Kidney (tissue), 14 donors: ENCODE data around the gene OR8B3. TPM values are rescaled to one million over a fixed set of nuclear protein-coding genes. Genes with fewer than 3 reads are reported as not detected.

Experiments used
- DNase-seq, 5 donors: peaks; one replicate each; pipeline ENCODE4 v3.0.0-alpha.2; 2013 to 2020
- FAIRE-seq: peaks from 2 replicates; lab custom pipeline; 2012; peaks lifted over from hg19 to GRCh38; lab: Jason Lieb, UNC
- H3K27ac ChIP-seq, 2 donors: one replicate each; pipeline ENCODE4 v1.7.0; 2013; ENCODE audit warnings: low read depth in 2 of 2, low read length in 2 of 2, inconsistent platforms in 1 of 2
- H3K27me3 ChIP-seq: one replicate; pipeline ENCODE4 v1.7.1; 2013; ENCODE audit warnings: low read length, inconsistent platforms; ENCODE audit not compliant: control insufficient read depth, insufficient read depth
- H3K36me3 ChIP-seq, 3 donors: one replicate each; pipeline versions ENCODE4 v1.7.0 to v1.7.1; 2013; ENCODE audit warnings: low read length in 3 of 3, control low read depth in 1 of 3, inconsistent platforms in 1 of 3; ENCODE audit not compliant: insufficient read depth in 3 of 3, control insufficient read depth in 2 of 3
- H3K4me1 ChIP-seq, 3 donors: one replicate each; pipeline versions ENCODE4 v1.7.0 to v1.7.1; 2013; ENCODE audit warnings: low read length in 3 of 3, inconsistent platforms in 1 of 3, low read depth in 1 of 3; ENCODE audit not compliant: control insufficient read depth in 2 of 3, insufficient read depth in 2 of 3
- H3K4me3 ChIP-seq, 3 donors: one replicate each; pipeline versions ENCODE4 v1.7.0 to v1.8.1; 2013; ENCODE audit warnings: low read length in 3 of 3, control low read depth in 1 of 3, inconsistent platforms in 1 of 3
- H3K9ac ChIP-seq, 3 donors: one replicate each; pipeline versions ENCODE4 v1.7.0 to v1.7.1; 2013; ENCODE audit warnings: low read length in 3 of 3, control low read depth in 1 of 3, inconsistent platforms in 1 of 3
- H3K9me3 ChIP-seq, 3 donors: one replicate each; pipeline versions ENCODE4 v1.7.0 to v1.7.1; 2013; ENCODE audit warnings: low read length in 3 of 3, control low read depth in 1 of 3, inconsistent platforms in 1 of 3; ENCODE audit not compliant: control insufficient read depth in 2 of 3, insufficient read depth in 1 of 3
- CTCF ChIP-seq: IDR thresholded peaks from 3 replicates; pipeline ENCODE4 v1.5.1; 2012; ENCODE audit warnings: mild to moderate bottlenecking, moderate library complexity, borderline replicate concordance; ENCODE audit not compliant: insufficient read depth; ENCODE audit errors: extremely low read depth
- intact Hi-C: fragments of 100-400 bp; cut with DNase I; formaldehyde crosslinking; loops from one replicate; pipeline ENCODE4 v1.11.1; 2022
- polyA plus RNA-seq: library from polyadenylated mRNA; stranded (reverse); fragments of 350-450 nt; fragmentation: Illumina TruSeq; extraction: RNeasy Lipid Tissue Mini Kit (QIAGEN cat#74804); gene quantifications from one replicate; pipeline ENCODE4 v1.2.3, GENCODE V29; 2014; ENCODE audit warnings: low read depth, low replicate concordance; ENCODE audit not compliant: insufficient read depth
- total RNA-seq: library from RNA; stranded (reverse); fragmentation: NEBNext Ultra II Directional; extraction: Animal tissue kit (Norgen Biotek cat#: 25700); gene quantifications from one replicate; pipeline ENCODE4 v1.2.1, GENCODE V29; 2021
- donor health status: control.
- donor health status: control.
- donor health status: control.
- donor health status: control.
- donor health status: control.
- donor health status: DM: yes; HTN: yes; CAD: no.
- donor health status: Normal renal cell carcinoma (clear cell type).

Gene OR8B3
- total and polyA plus RNA-seq, 2 donors from 2014 or later: not detected

DNA sequence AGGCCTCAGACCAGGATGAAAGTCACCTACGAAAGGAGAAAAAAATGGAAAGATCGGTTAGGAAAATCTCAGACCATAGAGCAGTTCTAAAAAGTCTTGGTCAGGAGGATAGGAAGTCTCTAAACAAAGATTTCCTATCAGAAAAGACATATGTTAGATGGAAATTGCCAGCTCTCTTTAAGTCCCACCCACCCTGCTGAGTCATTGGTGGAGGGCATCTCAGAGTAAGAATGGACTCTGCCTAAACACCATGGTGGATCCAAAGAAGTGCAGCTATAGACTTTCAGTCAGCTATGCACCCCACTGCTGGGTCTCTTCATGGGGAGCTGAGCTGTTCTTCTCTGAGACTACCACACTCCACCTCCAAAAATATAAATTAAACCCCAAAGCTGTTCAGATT, 18.2 kb downstream of the OR8B3 start:
- no peak overlapping the region for H3K9ac ChIP-seq
- no peaks in the 10 kb centered on the region for H3K27me3 ChIP-seq
- TF ChIP-seq CTCF: no peak
- no peak for DNase-seq
- H3K36me3 ChIP-seq: no peaks in the 10 kb centered on the region
- intact Hi-C loops: no loop called here
- no peaks in the 10 kb centered on the region for H3K4me1 ChIP-seq
- H3K4me3 ChIP-seq: no peak overlapping the region
- FAIRE-seq: no peak
- H3K27ac ChIP-seq: no peak overlapping the region
- no peaks in the 10 kb centered on the region for H3K9me3 ChIP-seq

GRCh38 chr11:124376280-124376679, 22.5 kb downstream of the OR8B3 start:
- no peak for TF ChIP-seq CTCF
- DNase-seq: no peak
- Histone ChIP-seq H3K4me3 (no peak overlapping the region), H3K9ac (no peak overlapping the region), H3K36me3 (no peaks in the 10 kb centered on the region), H3K4me1 (no peaks in the 10 kb centered on the region), H3K27me3 (no peaks in the 10 kb centered on the region), H3K9me3 (no peaks in the 10 kb centered on the region), H3K27ac (no peak overlapping the region)
- no peak for FAIRE-seq
- intact Hi-C loops: no loop called here

DNA sequence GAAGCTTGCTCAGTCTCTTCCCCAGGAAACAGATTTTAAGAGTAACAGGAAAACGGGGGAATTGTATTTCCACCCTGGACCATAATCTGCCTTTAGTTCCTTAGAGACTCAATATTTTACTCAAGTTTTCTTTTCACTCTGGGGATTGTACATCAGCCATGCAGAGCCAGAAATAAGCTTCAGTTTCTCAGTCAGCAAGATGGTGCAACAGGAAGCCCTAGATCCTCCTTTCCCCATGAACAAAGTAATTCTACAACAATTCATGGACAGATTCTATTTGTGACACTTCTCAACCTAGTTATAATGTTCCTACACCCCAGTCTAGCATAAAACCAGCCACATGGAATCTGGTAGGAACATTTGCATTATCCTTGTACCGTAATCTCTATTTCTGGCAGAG, 39.3 kb downstream of the OR8B3 start:
- H3K4me1 ChIP-seq: no peaks in the 10 kb centered on the region
- no peak overlapping the region for H3K4me3 ChIP-seq
- no peak for FAIRE-seq
- intact Hi-C loops: no loop called here
- DNase-seq: no peak
- no peaks in the 10 kb centered on the region for H3K27me3 ChIP-seq
- H3K9ac ChIP-seq: no peak overlapping the region
- TF ChIP-seq CTCF: no peak
- no peaks in the 10 kb centered on the region for H3K36me3 ChIP-seq
- no peak overlapping the region for H3K27ac ChIP-seq
- no peaks in the 10 kb centered on the region for H3K9me3 ChIP-seq

- TF ChIP-seq CTCF: no peak
- intact Hi-C loops: no loop called here
- no peaks in the 10 kb centered on the region for H3K27me3 ChIP-seq
- no peak for FAIRE-seq
- H3K9ac ChIP-seq: no peak overlapping the region
- no peak for DNase-seq
- H3K36me3 ChIP-seq: no peaks in the 10 kb centered on the region
- no peaks in the 10 kb centered on the region for H3K4me1 ChIP-seq
- H3K27ac ChIP-seq: no peak overlapping the region
- no peak overlapping the region for H3K4me3 ChIP-seq
- H3K9me3 ChIP-seq: peaks cover 0 to 5% (median 0%) of the 10 kb centered on the region in 3 donors
Observed at GRCh38 chr11:124346311-124346955, 52.4 kb downstream of the OR8B3 start.
